HG03469 (cell line): Measurements from ENCODE around the gene TCF23.
"Not testable (repeated sequence)": the region's sequence is repeated elsewhere in the genome, so short reads cannot be mapped to it uniquely, and the experiment has no call there.

Experiments used
- ATAC-seq: cut with Tn5 transposase; IDR thresholded peaks from one replicate; pipeline ENCODE4 v1.9.1; 2021; ENCODE audit warnings: mild to moderate bottlenecking, moderate library complexity, moderate number of reproducible peaks; ENCODE audit not compliant: unreplicated experiment

TCF23 gene

GRCh38 chr2:27148801-27149439 lies at the start of gene TCF23:
TCF23 (plus strand) TSS chr2:27149004; CDS start chr2:27149134, 130 bp downstream.
- ATAC-seq: no peak

GRCh38 chr2:27099334-27099955 lies 49.4 kb upstream of the TCF23 start:
- ATAC-seq: no peak

- no peak for ATAC-seq
These were observed 48.8 kb upstream of the TCF23 start for GRCh38 chr2:27100036-27100435.

GRCh38 chr2:27102329-27102728 lies 46.5 kb upstream of the TCF23 start:
- no peak for ATAC-seq

- no peak for ATAC-seq
These were observed 42.8 kb upstream of the TCF23 start for GRCh38 chr2:27105981-27106380.

GRCh38 chr2:27108221-27108620 lies 40.6 kb upstream of the TCF23 start:
- no peak for ATAC-seq

- ATAC-seq: no peak
These were observed 39.7 kb upstream of the TCF23 start for GRCh38 chr2:27109083-27109482.

- ATAC-seq: not testable (repeated sequence)
These were observed 38.0 kb upstream of the TCF23 start for GRCh38 chr2:27110603-27111352.

GRCh38 chr2:27111392-27112078 lies 37.3 kb upstream of the TCF23 start:
- not testable (repeated sequence) for ATAC-seq

- ATAC-seq: no peak
These were observed 33.3 kb upstream of the TCF23 start for GRCh38 chr2:27115519-27115918.

- ATAC-seq: no peak
These were observed 30.7 kb upstream of the TCF23 start for GRCh38 chr2:27117995-27118524.

- no peak for ATAC-seq
These were observed 30.1 kb upstream of the TCF23 start, which contains the start of gene CGREF1 for GRCh38 chr2:27118525-27119329. CGREF1 (minus strand) TSS chr2:27119128; CDS start chr2:27104366, 14,762 bp downstream.

- not testable (repeated sequence) for ATAC-seq
These were observed 29.5 kb upstream of the TCF23 start for GRCh38 chr2:27119330-27119670.

- ATAC-seq: no peak
These were observed 26.9 kb upstream of the TCF23 start for GRCh38 chr2:27121906-27122305.

GRCh38 chr2:27122791-27123190 lies 26.0 kb upstream of the TCF23 start:
- no peak for ATAC-seq

- no peak for ATAC-seq
These were observed 25.3 kb upstream of the TCF23 start, which contains the start of gene ABHD1 for GRCh38 chr2:27123302-27124150. ABHD1 (plus strand) TSS chr2:27123815; CDS start chr2:27123949, 134 bp downstream.

- no peak for ATAC-seq
These were observed 23.7 kb upstream of the TCF23 start for GRCh38 chr2:27125104-27125503.

GRCh38 chr2:27126252-27126710 lies 22.5 kb upstream of the TCF23 start:
- ATAC-seq: no peak
